Activated T-helper 1 cell treated with anti-CD3 and anti-CD28 coated beads, Interleukin-12 subunit alpha, Interleukin-12 subunit beta, Interleukin-2, Interleukin-4 antibody, amounts not matched to agents 30 ng/mL and 10 ng/mL and 1 ng/mL, durations not matched to agents 14 hours and 24 hours and 36 hours (primary cell): ENCODE measurements around the gene MOB4. TPM values are rescaled to one million over a fixed set of nuclear protein-coding genes. Genes with fewer than 3 reads are reported as not detected.

Source experiments
- DNase-seq: peaks from one replicate; pipeline ENCODE4 v3.0.0; 2021; ENCODE audit warnings: low spot score
- H3K27ac Mint-ChIP-seq: one replicate; pipeline ENCODE4 v1.8.0; 2021; ENCODE audit warnings: mild to moderate bottlenecking, mixed read lengths
- H3K27me3 Mint-ChIP-seq: one replicate; pipeline ENCODE4 v1.8.0; 2022; ENCODE audit warnings: mild to moderate bottlenecking, moderate library complexity, mixed read lengths; ENCODE audit not compliant: insufficient read depth
- H3K36me3 Mint-ChIP-seq: one replicate; pipeline ENCODE4 v1.8.0; 2021; ENCODE audit warnings: low read depth, mixed read lengths
- H3K4me1 Mint-ChIP-seq: one replicate; pipeline ENCODE4 v1.8.0; 2021; ENCODE audit warnings: low read depth, mixed read lengths
- H3K4me3 Mint-ChIP-seq: one replicate; pipeline ENCODE4 v1.8.0; 2021; ENCODE audit warnings: mild to moderate bottlenecking, moderate library complexity, mixed read lengths
- H3K9me3 Mint-ChIP-seq: one replicate; pipeline ENCODE4 v1.8.0; 2021; ENCODE audit warnings: mixed read lengths
- intact Hi-C: fragments of 100-400 bp; cut with micrococcal nuclease; formaldehyde crosslinking; loops from one replicate; pipeline ENCODE4 v1.15.1; 2024
- total RNA-seq: library from RNA; stranded (reverse); gene quantifications from 2 replicates; pipeline ENCODE4 v1.2.3, GENCODE V29; 2022

Gene MOB4
- total RNA-seq, 1 donor from 2014 or later, result 25.1 TPM

- no peak for DNase-seq
- no peaks in the 10 kb centered on the region for H3K9me3 Mint-ChIP-seq
- no peaks in the 10 kb centered on the region for H3K4me1 Mint-ChIP-seq
- peaks cover 24% of the 10 kb centered on the region for H3K27me3 Mint-ChIP-seq
- H3K27ac Mint-ChIP-seq, result no peak overlapping the region
- intact Hi-C loops, result no loop called here
- H3K4me3 Mint-ChIP-seq, result no peak overlapping the region
- no peaks in the 10 kb centered on the region for H3K36me3 Mint-ChIP-seq
Observed at GRCh38 chr2:197601726-197602125, 85.9 kb downstream of the MOB4 start.

Other genes with a start within 250 kb of the MOB4 start
- gene ANKRD44, start 205.3 kb upstream of the MOB4 start, total RNA-seq, result 153 and 159 TPM in 2 replicates
- 247 and 268 TPM in 2 replicates for gene SF3B1, start 81.0 kb upstream of the MOB4 start, total RNA-seq
- 26.9 and 28.8 TPM in 2 replicates for gene COQ10B, start 62.5 kb upstream of the MOB4 start, total RNA-seq
- 811 and 821 TPM in 2 replicates for gene HSPD1, start 16.2 kb upstream of the MOB4 start, total RNA-seq
- 325 and 343 TPM in 2 replicates for gene HSPE1, start 15.7 kb upstream of the MOB4 start, total RNA-seq
- not detected in 2 replicates for gene RFTN2, start 159.5 kb downstream of the MOB4 start, total RNA-seq
- 22.6 and 22.9 TPM in 2 replicates for gene MARS2, start 189.3 kb downstream of the MOB4 start, total RNA-seq